ENCODE measurements around the gene TNFRSF1B.

The TNFRSF1B gene

GRCh38 chr1:12151465-12151864 lies 15.3 kb upstream of the TNFRSF1B start:
- DNase-seq (ENCODE audit: low read depth, low spot score), result no peak
- no peak overlapping the region for H3K4me3 ChIP-seq
- H3K9me3 ChIP-seq (ENCODE audit: low read depth, low read length), result no peaks in the 10 kb centered on the region
- no peak overlapping the region for H3K27ac ChIP-seq
- TF ChIP-seq EZH2 (IDR thresholded peaks at IDR 0.05), result no peak
- no peak for TF ChIP-seq FOXP2 (optimal IDR thresholded peaks at IDR 0.05; ENCODE audit: control extremely low read depth, extremely low read length, insufficient read depth)
- TF ChIP-seq POLR2AphosphoS5 (IDR thresholded peaks at IDR 0.05; ENCODE audit: borderline replicate concordance, low read depth, low read length), result no peak
- no peak overlapping the region for H3K9ac ChIP-seq (ENCODE audit: insufficient read length)
- H3K36me3 ChIP-seq (ENCODE audit: insufficient read depth, low read length), result no peaks in the 10 kb centered on the region

- TF ChIP-seq EZH2 (IDR thresholded peaks at IDR 0.05), result no peak
- TF ChIP-seq FOXP2 (optimal IDR thresholded peaks at IDR 0.05; ENCODE audit: control extremely low read depth, extremely low read length, insufficient read depth), result no peak
- no peak for TF ChIP-seq POLR2AphosphoS5 (IDR thresholded peaks at IDR 0.05; ENCODE audit: borderline replicate concordance, low read depth, low read length)
- DNase-seq (ENCODE audit: low read depth, low spot score), result no peak
- Histone ChIP-seq H3K9me3 (ENCODE audit: low read depth, low read length) (no peaks in the 10 kb centered on the region), H3K27ac (no peak overlapping the region), H3K9ac (ENCODE audit: insufficient read length) (no peak overlapping the region), H3K36me3 (ENCODE audit: insufficient read depth, low read length) (no peaks in the 10 kb centered on the region), H3K4me3 (no peak overlapping the region)
Observed at GRCh38 chr1:12152113-12152891, 14.5 kb upstream of the TNFRSF1B start.

- H3K4me3 ChIP-seq, result no peak overlapping the region
- H3K36me3 ChIP-seq (ENCODE audit: insufficient read depth, low read length), result no peaks in the 10 kb centered on the region
- no peak overlapping the region for H3K9ac ChIP-seq (ENCODE audit: insufficient read length)
- no peak overlapping the region for H3K27ac ChIP-seq
- TF ChIP-seq EZH2 (IDR thresholded peaks at IDR 0.05) (no peak), POLR2AphosphoS5 (IDR thresholded peaks at IDR 0.05; ENCODE audit: borderline replicate concordance, low read depth, low read length) (no peak), FOXP2 (optimal IDR thresholded peaks at IDR 0.05; ENCODE audit: control extremely low read depth, extremely low read length, insufficient read depth) (no peak)
- H3K9me3 ChIP-seq (ENCODE audit: low read depth, low read length), result no peaks in the 10 kb centered on the region
- DNase-seq (ENCODE audit: low read depth, low spot score), result no peak
Observed at GRCh38 chr1:12153181-12153785, 13.5 kb upstream of the TNFRSF1B start.

GRCh38 chr1:12155328-12155727 lies 11.5 kb upstream of the TNFRSF1B start:
- H3K36me3 ChIP-seq (ENCODE audit: insufficient read depth, low read length), result no peaks in the 10 kb centered on the region
- no peak overlapping the region for H3K27ac ChIP-seq
- TF ChIP-seq POLR2AphosphoS5 (IDR thresholded peaks at IDR 0.05; ENCODE audit: borderline replicate concordance, low read depth, low read length) (no peak), EZH2 (IDR thresholded peaks at IDR 0.05) (no peak), FOXP2 (optimal IDR thresholded peaks at IDR 0.05; ENCODE audit: control extremely low read depth, extremely low read length, insufficient read depth) (no peak)
- H3K9ac ChIP-seq (ENCODE audit: insufficient read length), result no peak overlapping the region
- no peak for DNase-seq (ENCODE audit: low read depth, low spot score)
- no peaks in the 10 kb centered on the region for H3K9me3 ChIP-seq (ENCODE audit: low read depth, low read length)
- no peak overlapping the region for H3K4me3 ChIP-seq

- no peak for DNase-seq (ENCODE audit: low read depth, low spot score)
- TF ChIP-seq FOXP2 (optimal IDR thresholded peaks at IDR 0.05; ENCODE audit: control extremely low read depth, extremely low read length, insufficient read depth), result no peak
- no peak for TF ChIP-seq EZH2 (IDR thresholded peaks at IDR 0.05)
- TF ChIP-seq POLR2AphosphoS5 (IDR thresholded peaks at IDR 0.05; ENCODE audit: borderline replicate concordance, low read depth, low read length), result no peak
- Histone ChIP-seq H3K4me3 (no peak overlapping the region), H3K9me3 (ENCODE audit: low read depth, low read length) (no peaks in the 10 kb centered on the region), H3K36me3 (ENCODE audit: insufficient read depth, low read length) (no peaks in the 10 kb centered on the region), H3K9ac (ENCODE audit: insufficient read length) (no peak overlapping the region), H3K27ac (no peak overlapping the region)
Observed at GRCh38 chr1:12157366-12158231, 9.2 kb upstream of the TNFRSF1B start.

- no peak for DNase-seq (ENCODE audit: low read depth, low spot score)
- TF ChIP-seq POLR2AphosphoS5 (IDR thresholded peaks at IDR 0.05; ENCODE audit: borderline replicate concordance, low read depth, low read length), result no peak
- TF ChIP-seq EZH2 (IDR thresholded peaks at IDR 0.05), result no peak
- TF ChIP-seq FOXP2 (optimal IDR thresholded peaks at IDR 0.05; ENCODE audit: control extremely low read depth, extremely low read length, insufficient read depth), result no peak
- Histone ChIP-seq H3K9me3 (ENCODE audit: low read depth, low read length) (no peaks in the 10 kb centered on the region), H3K9ac (ENCODE audit: insufficient read length) (no peak overlapping the region), H3K27ac (no peak overlapping the region), H3K4me3 (no peak overlapping the region), H3K36me3 (ENCODE audit: insufficient read depth, low read length) (no peaks in the 10 kb centered on the region)
Observed at GRCh38 chr1:12158357-12159092, 8.3 kb upstream of the TNFRSF1B start.

- Histone ChIP-seq H3K9me3 (ENCODE audit: low read depth, low read length) (no peaks in the 10 kb centered on the region), H3K4me3 (no peak overlapping the region), H3K36me3 (ENCODE audit: insufficient read depth, low read length) (no peaks in the 10 kb centered on the region), H3K27ac (no peak overlapping the region), H3K9ac (ENCODE audit: insufficient read length) (no peak overlapping the region)
- DNase-seq (ENCODE audit: low read depth, low spot score), result no peak
- TF ChIP-seq FOXP2 (optimal IDR thresholded peaks at IDR 0.05; ENCODE audit: control extremely low read depth, extremely low read length, insufficient read depth), result no peak
- TF ChIP-seq POLR2AphosphoS5 (IDR thresholded peaks at IDR 0.05; ENCODE audit: borderline replicate concordance, low read depth, low read length), result no peak
- TF ChIP-seq EZH2 (IDR thresholded peaks at IDR 0.05), result no peak
Observed at GRCh38 chr1:12159816-12160215, 7.0 kb upstream of the TNFRSF1B start.
